Myocyte (in vitro differentiated cells): Measurements from ENCODE around the gene GDPD2. TPM values are rescaled to one million over a fixed set of nuclear protein-coding genes. Genes with fewer than 3 reads are reported as not detected.

Source experiments
- DNase-seq: peaks from one replicate; pipeline ENCODE4 v3.0.0-alpha.2; 2012; ENCODE audit warnings: low read depth
- total RNA-seq: library from RNA; depleted of rRNA; stranded (reverse); fragments of >200 nt; gene quantifications from 2 replicates; pipeline ENCODE4 v1.2.3, GENCODE V29; 2014

GDPD2 gene
- total RNA-seq, 1 donor from 2014 or later: not detected

- no peak for DNase-seq
These were observed 53.2 kb downstream of the GDPD2 start for GRCh38 chrX:70476166-70476933.

DNA sequence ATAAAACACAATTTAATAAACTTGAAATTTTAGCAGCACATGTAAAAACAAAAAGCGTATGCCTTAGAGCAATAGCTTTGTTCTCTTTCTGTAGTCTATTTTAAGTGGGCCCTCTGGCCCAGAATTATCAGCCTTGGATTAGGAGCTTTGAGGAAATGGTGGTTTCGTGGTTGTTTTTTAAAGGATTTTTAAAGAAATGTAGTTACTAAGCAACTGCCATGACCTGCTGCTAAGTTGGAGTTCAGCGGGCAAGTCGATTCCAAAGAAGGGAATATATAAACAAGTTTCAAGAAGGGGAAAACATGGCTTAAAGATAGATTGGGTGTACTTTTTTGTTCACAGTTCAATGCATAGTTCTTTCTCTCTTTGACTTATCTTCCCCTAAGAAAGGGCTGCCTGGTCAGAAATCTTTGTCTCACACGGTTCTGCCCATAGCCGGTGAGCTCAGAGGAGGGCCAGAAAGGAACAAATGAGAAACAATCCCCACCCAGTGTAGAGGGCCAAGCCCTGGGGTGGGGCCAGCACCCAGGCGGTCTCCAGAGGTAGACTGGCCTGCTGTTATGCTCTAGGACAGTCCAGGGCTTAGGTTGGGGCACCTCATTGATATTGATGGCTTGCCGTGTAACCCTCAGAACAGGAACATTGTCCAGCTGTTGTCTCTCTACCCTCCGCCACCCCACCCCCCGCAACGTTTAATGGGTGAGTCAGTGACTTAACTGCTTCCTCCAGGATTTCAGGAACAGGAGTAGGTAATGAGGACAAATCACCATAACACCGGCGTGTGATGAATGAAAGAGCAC is 54.0 kb downstream of the GDPD2 start:
- DNase-seq: peak; percentile 56

- no peak for DNase-seq
These were observed 54.6 kb downstream of the GDPD2 start for GRCh38 chrX:70477734-70478075.

GRCh38 chrX:70478526-70479245 is 55.6 kb downstream of the GDPD2 start:
- no peak for DNase-seq

DNA sequence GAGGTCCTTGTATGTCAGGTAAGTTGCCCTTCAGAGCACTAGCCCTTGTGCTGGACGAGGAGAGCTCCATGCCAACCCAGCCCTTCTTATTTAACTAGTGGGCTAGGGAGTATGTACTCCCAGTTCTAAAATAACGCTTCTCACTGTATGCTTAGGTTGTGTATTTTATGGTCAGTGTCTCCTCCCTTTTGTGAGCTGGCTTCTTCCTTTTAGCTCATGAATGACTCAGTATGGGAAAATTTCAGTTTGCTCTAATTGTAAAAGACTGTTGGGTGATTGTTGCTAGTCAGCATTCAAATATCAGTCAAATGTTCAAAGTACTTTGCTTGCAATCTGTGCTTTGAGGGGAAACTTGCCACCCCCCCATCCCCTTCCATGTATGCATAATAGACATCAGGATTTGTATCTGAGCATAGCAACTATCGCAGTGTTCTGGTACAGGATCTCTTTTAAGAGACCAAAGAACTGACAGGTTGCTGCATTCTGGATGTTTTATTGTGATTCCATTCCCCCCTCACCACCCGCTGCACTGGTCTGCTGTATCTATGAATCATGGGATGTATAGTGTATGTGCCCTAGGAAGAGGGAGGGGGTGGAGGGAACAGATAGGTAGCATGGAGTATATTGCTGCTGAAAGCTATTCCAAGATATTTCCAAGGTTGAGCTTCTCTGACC is 56.3 kb downstream of the GDPD2 start:
- DNase-seq: peak; percentile 21

- DNase-seq: no peak
These were observed 57.0 kb downstream of the GDPD2 start for GRCh38 chrX:70479922-70480659.

DNA sequence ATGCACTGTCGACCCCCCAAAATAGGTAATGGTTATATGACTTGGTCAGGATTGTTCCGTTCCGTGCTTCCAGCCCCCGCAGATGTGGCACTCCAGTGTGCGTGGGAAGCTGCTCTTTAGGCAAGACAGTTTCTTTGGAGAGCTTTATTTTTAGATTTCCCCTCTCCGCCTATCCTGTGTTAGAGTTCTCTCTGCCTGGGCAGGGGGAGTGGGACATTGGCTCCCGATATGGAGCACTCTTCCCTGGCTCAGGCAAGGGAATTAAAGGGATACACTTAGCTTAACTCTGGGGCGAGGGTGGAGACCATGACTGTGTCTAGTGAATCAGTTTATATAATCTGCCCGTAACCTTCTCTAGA is 57.5 kb downstream of the GDPD2 start:
- no peak for DNase-seq

- DNase-seq: no peak
These were observed 58.6 kb downstream of the GDPD2 start for GRCh38 chrX:70481471-70482270.

DNA sequence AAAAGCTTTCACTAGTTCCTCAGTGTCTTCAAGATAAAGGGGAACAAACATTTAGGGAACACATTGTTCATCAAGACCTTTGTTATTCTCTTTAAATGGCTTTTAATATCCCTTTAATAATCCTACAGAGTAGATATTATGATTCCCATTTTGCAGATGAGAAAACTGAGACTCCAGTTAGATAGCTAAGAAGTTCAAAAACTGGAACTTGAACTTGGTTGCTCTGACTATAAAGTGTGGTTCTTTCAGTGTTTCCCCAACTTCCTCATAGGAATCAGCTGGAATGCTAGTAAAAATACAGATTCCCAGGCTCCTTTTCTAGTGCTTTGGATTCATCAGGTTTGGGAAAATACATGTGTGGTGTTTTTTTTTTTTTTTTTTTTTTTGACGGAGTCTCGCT is 59.2 kb downstream of the GDPD2 start:
- DNase-seq: no peak

Other genes starting within 250 kb of the GDPD2 start
- not detected in 2 replicates for gene DGAT2L6, start 245.8 kb upstream of the GDPD2 start, total RNA-seq
- not detected in 2 replicates for gene AWAT1, start 188.7 kb upstream of the GDPD2 start, total RNA-seq
- gene P2RY4, start 163.1 kb upstream of the GDPD2 start, total RNA-seq: not detected in 2 replicates
- gene ARR3, start 155.0 kb upstream of the GDPD2 start, total RNA-seq: not detected in 2 replicates
- gene RAB41, start 141.1 kb upstream of the GDPD2 start, total RNA-seq: not detected in 2 replicates
- gene PDZD11, start 133.4 kb upstream of the GDPD2 start, total RNA-seq: 57.4 and 65.2 TPM in 2 replicates
- 0.27 and 0.36 TPM in 2 replicates for gene KIF4A, start 133.2 kb upstream of the GDPD2 start, total RNA-seq
- gene DLG3, start 21.5 kb downstream of the GDPD2 start, total RNA-seq: 1.0 and 1.2 TPM in 2 replicates